ENCODE measurements around the gene ROR2. TPM values are rescaled to one million over a fixed set of nuclear protein-coding genes. Genes with fewer than 3 reads are reported as not detected.

Gene ROR2
- total and polyA plus RNA-seq, 2 of the 8 experiments (the other 6 are each of a cell fraction or from before 2014, with no cell fraction given) = 2.7 to 4.3 TPM

DNA sequence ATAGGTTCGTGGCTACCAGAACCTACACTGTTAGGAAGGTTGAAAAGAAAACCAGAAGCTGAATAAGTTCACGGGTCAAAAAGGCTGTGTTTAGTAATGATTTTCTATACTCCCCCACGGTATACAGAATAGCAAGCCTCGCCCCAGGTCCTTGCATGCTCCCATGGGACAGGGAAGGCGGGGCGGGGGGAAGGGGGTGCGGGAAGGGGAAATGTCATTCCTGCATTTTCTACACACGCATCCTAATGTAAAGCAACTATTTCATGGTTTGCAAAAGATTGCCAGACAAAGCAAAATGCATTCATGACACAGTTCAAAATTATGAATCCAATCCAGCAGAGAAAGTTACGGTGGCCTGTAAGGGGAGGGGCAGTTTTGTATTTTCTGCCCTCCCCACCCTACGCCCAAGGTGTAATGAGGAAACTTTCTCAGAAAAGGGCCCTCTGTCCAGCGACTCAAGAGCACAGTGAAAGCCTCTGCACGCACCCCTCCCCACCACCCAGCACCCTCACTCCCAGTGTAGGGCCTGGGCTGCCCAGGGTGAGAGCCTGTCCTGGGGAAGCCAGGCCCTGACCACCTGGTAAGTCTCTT lies 105.2 kb downstream of the ROR2 start:
- Histone ChIP-seq H2AK5ac (ENCODE audit: low read depth, low read length) (no peak overlapping the region), H2BK12ac (ENCODE audit: low read depth, low read length) (no peak overlapping the region), H3K4ac (replicated peaks; ENCODE audit: insufficient read length, low read depth, low read length) (no peak overlapping the region), H3K14ac (ENCODE audit: insufficient read length) (no peak overlapping the region), H3K4me3 (ENCODE audit: extremely low read depth in 1 of 4, insufficient read depth in 2 of 4, low read depth in 3 of 4, low read length in 4 of 4) (no peak overlapping the region), H3K23me2 (ENCODE audit: low read depth, low read length) (no peaks in the 10 kb centered on the region), H3K56ac (replicated peaks; ENCODE audit: insufficient read length, low read depth, low read length) (no peak overlapping the region), H2BK120ac (replicated peaks; ENCODE audit: low read depth, low read length) (no peak overlapping the region), H4K91ac (replicated peaks; ENCODE audit: insufficient read length, low read length) (no peak overlapping the region), H3K18ac (ENCODE audit: extremely low read depth, low read length) (no peak overlapping the region), H4K20me1 (replicated peaks in 1 of 2; ENCODE audit: control insufficient read depth in 1 of 2, insufficient read depth in 2 of 2, low read length in 2 of 2) (no peaks in the 10 kb centered on the region), H2BK20ac (ENCODE audit: low read length) (no peak overlapping the region), H3K27me3 (replicated peaks in 1 of 4; ENCODE audit: control insufficient read depth in 3 of 4, extremely low read depth in 1 of 4, insufficient read depth in 3 of 4, low read length in 3 of 4) (no peaks in the 10 kb centered on the region), H3K79me2 (ENCODE audit: control insufficient read depth in 1 of 2, insufficient read depth in 2 of 2, low read length in 2 of 2) (no peaks in the 10 kb centered on the region), H2BK5ac (ENCODE audit: low read depth, low read length) (no peak overlapping the region), H3K4me1 (replicated peaks in 1 of 4; ENCODE audit: control insufficient read depth in 3 of 4, insufficient read depth in 4 of 4, low read length in 3 of 4) (peaks cover 0 to 9% (median 6%) of the 10 kb centered on the region in 4 experiments; a peak in 5 of 7 replicates), H3K36me3 (ENCODE audit: control insufficient read depth in 2 of 4, insufficient read depth in 4 of 4, low read length in 3 of 4) (no peaks in the 10 kb centered on the region), H3K23ac (ENCODE audit: insufficient read length) (no peak overlapping the region), H2BK15ac (ENCODE audit: low read length) (no peak overlapping the region), H4K8ac (ENCODE audit: extremely low read depth, insufficient read depth, low read length) (no peak overlapping the region), H2AFZ (ENCODE audit: low read length) (no peak overlapping the region), H3K4me2 (ENCODE audit: insufficient read depth in 1 of 2, low read depth in 2 of 2, low read length in 2 of 2) (no peak overlapping the region), H3K9me3 (ENCODE audit: insufficient read depth in 2 of 2, low read depth in 1 of 2, low read length in 1 of 2) (no peaks in the 10 kb centered on the region), H3K79me1 (ENCODE audit: low read depth, low read length) (no peaks in the 10 kb centered on the region), H3K27ac (ENCODE audit: low read depth, low read length) (no peak overlapping the region), H3K9ac (replicated peaks in 1 of 4; ENCODE audit: extremely low read depth in 1 of 4, low read depth in 3 of 4, low read length in 3 of 4) (no peak overlapping the region), H4K5ac (ENCODE audit: insufficient read length, low read depth, low read length) (no peak overlapping the region)
- ChIA-PET POLR2A (ENCODE audit: partially characterized antibody) (no interaction called here), CTCF (ENCODE audit: partially characterized antibody) (interaction anchor here (1.1 kb wide), 1 partner anchor 110 kb away, joined by 4 read pairs; no protein-coding TSS in a partner anchor)
- DNase-seq (ENCODE audit: low read depth in 1 of 2, low spot score in 2 of 2) (no peak), FAIRE-seq (no peak)
- 92% methylated on average over 11 of the region's 12 CpGs; no CpG with 5 or more reads in 1 of the 2 experiments for WGBS, 2 experiments (ENCODE audit: extremely low coverage in 1 of 2, insufficient coverage in 1 of 2, insufficient read length in 1 of 2, insufficient replicate concordance in 2 of 2, low coverage in 1 of 2, low lambda C conversion rate in 2 of 2, missing lambda C conversion rate in 1 of 2)
- TF ChIP-seq PHF8 (conservative IDR thresholded peaks at IDR 0.05; ENCODE audit: low read depth, low read length) (no peak), ATF3 (IDR thresholded peaks at IDR 0.05; ENCODE audit: insufficient read depth, low read depth, low read length) (no peak), CREB1 (IDR thresholded peaks at IDR 0.05) (no peak), MAFK (IDR thresholded peaks at IDR 0.05; ENCODE audit: low read depth, low read length) (no peak), SP1 (IDR thresholded peaks at IDR 0.05; ENCODE audit: low read depth, low read length) (no peak), SUZ12 (IDR thresholded peaks at IDR 0.05; ENCODE audit: low read length) (no peak)

Data from H1 (cell line).